Heart right ventricle (tissue), 16 donors: ENCODE measurements around the gene CDC14B. TPM values are rescaled to one million over a fixed set of nuclear protein-coding genes. Genes with fewer than 3 reads are reported as not detected.

Source experiments
- ATAC-seq, 8 donors: fragments of 200-7000 bp; cut with Tn5 transposase; one replicate each; pipeline ENCODE4 v1.9.1; 2020; ENCODE audit warnings: mild to moderate bottlenecking in 8 of 8, moderate library complexity in 8 of 8, moderate number of reproducible peaks in 1 of 8
- DNase-seq, 2 donors: peaks; one replicate each; pipeline ENCODE4 v3.0.0-alpha.2; 2020
- H3K27ac ChIP-seq, 10 donors: fragments of 200-600 bp; sonication (generic) in 2 of 10; one replicate each; pipeline versions ENCODE4 v1.5.0 to v1.8.0; 2020 to 2022; ENCODE audit warnings: mild to moderate bottlenecking in 3 of 10
- H3K27me3 ChIP-seq, 7 donors: fragments of 200-600 bp; one replicate each; pipeline ENCODE4 v1.8.0; 2021 to 2022; ENCODE audit warnings: mild to moderate bottlenecking in 2 of 7
- H3K36me3 ChIP-seq, 9 donors: fragments of 200-600 bp; sonication (generic) in 1 of 9; one replicate each; pipeline versions ENCODE4 v1.5.0 to v1.8.0; 2020 to 2022; ENCODE audit warnings: mild to moderate bottlenecking in 2 of 9
- H3K4me1 ChIP-seq, 9 donors: fragments of 200-600 bp; sonication (generic) in 1 of 9; one replicate each; pipeline versions ENCODE4 v1.5.0 to v1.8.0; 2020 to 2022; ENCODE audit warnings: mild to moderate bottlenecking in 4 of 9
- H3K4me3 ChIP-seq, 10 donors: fragments of 200-600 bp; sonication (generic) in 2 of 10; one replicate each; pipeline versions ENCODE4 v1.5.0 to v1.8.0; 2020 to 2022; ENCODE audit warnings: mild to moderate bottlenecking in 7 of 10, moderate library complexity in 2 of 10
- H3K9me3 ChIP-seq, 11 donors: fragments of 200-600 bp in 10 of 11; sonication (generic) in 2 of 11; one replicate each; pipeline versions ENCODE4 v1.5.0 to v1.8.0; 2013 to 2022; ENCODE audit warnings: mild to moderate bottlenecking in 2 of 11, control low read depth in 1 of 11, moderate library complexity in 1 of 11
- WGBS, 2 donors: extraction: QIAGEN DNeasy Blood & Tissue Kit; methylation state at CpG; one replicate each; pipeline ENCODE4 v1.1.7; 2013; ENCODE audit warnings: inconsistent platforms in 1 of 2; 5-methylcytosine and 5-hydroxymethylcytosine counted together
- intact Hi-C, 10 donors: fragments of 100-400 bp; cut with DNase I; formaldehyde crosslinking; loops; one replicate each; pipeline versions ENCODE4 v1.11.1 to v1.14.2; 2022
- polyA plus RNA-seq, 2 donors: library from polyadenylated mRNA; stranded (reverse); fragments of 200-250 nt; gene quantifications; one replicate each; pipeline ENCODE4 v1.2.3, GENCODE V29; 2013
- total RNA-seq, 10 donors: library from RNA; stranded (reverse); fragmentation: NEBNext Ultra II Directional in 3 of 10; extraction: Animal tissue kit (Norgen Biotek cat#: 25700) in 3 of 10; gene quantifications; one replicate each; pipeline versions ENCODE4 v1.2.1 to v1.2.4, GENCODE V29; 2021 to 2023
- TF ChIP-seq, protein P1 (sequence below), 9 donors: fragments of 200-600 bp; sonication (generic) in 2 of 9; IDR thresholded peaks; one replicate each; pipeline versions ENCODE4 v1.5.0 to v1.8.0; 2021 to 2022; ENCODE audit warnings: antibody characterized with exemption in 9 of 9, mild to moderate bottlenecking in 5 of 9, moderate library complexity in 1 of 9
- donor health status: Arrhythmogenic right ventricular cardiomyopathy.
- donor health status: ischemic (EF 13 %, LVEDD 7.1; RV severe dilation, severe dysfunction).
- donor health status: healthy with polysubstance abuse.
- donor health status: DM: no; HTN: yes; CAD: no.
- donor health status: DM: no; HTN: no; CAD: no.
- donor health status: ischemic (EF 25% LVEDD 6.9; RV normal size, moderate dysfunction).
- donor health status: ischemic (EF 25% LVEDD 5.7; RV mildly dilated, moderate dysfunction).
- donor health status: healthy.
- donor health status: DM: yes; HTN: yes; CAD: no.
- donor health status: Ischemic cardiomyopathy.
- donor health status: ischemic (EF 35%, LVEDD 5.7; RV mildly dilated, moderate dysfunction).
- donor health status: nonischemic (EF 11% LVEDD 7.7; RV severe dilation, severe dysfunction).
- donor health status: DM: yes; HTN: yes; CAD: no.
- donor health status: PGD.
- donor health status: ischemic (EF 29% LVEDD 5.4; RV normal size, mild dysfunction).
- donor health status: nonischemic (EF 23%, LVEDD 6.1; RV moderate dilation, normal function).

Gene CDC14B
- total and polyA plus RNA-seq, 12 donors, result 5.1 to 30.8 (median 23.9) TPM

GRCh38 chr9:96519787-96520186, 99.9 kb downstream of the CDC14B start:
- no peak overlapping the region for H3K4me3 ChIP-seq
- intact Hi-C loops, result no loop called here
- H3K9me3 ChIP-seq, result no peaks in the 10 kb centered on the region
- peaks cover 0 to 38% (median 0%) of the 10 kb centered on the region in 9 donors for H3K4me1 ChIP-seq
- 65 to 80% methylated on average over 2 of the region's 2 CpGs for WGBS, 2 donors
- TF ChIP-seq, protein P1, sequence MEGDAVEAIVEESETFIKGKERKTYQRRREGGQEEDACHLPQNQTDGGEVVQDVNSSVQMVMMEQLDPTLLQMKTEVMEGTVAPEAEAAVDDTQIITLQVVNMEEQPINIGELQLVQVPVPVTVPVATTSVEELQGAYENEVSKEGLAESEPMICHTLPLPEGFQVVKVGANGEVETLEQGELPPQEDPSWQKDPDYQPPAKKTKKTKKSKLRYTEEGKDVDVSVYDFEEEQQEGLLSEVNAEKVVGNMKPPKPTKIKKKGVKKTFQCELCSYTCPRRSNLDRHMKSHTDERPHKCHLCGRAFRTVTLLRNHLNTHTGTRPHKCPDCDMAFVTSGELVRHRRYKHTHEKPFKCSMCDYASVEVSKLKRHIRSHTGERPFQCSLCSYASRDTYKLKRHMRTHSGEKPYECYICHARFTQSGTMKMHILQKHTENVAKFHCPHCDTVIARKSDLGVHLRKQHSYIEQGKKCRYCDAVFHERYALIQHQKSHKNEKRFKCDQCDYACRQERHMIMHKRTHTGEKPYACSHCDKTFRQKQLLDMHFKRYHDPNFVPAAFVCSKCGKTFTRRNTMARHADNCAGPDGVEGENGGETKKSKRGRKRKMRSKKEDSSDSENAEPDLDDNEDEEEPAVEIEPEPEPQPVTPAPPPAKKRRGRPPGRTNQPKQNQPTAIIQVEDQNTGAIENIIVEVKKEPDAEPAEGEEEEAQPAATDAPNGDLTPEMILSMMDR (IDR thresholded peaks at IDR 0.05), result no peak
- ATAC-seq, result no peak
- H3K27ac ChIP-seq, result peak overlapping the region in 3 of 10 donors; percentile 1 to 16 (median 15)
- no peak for DNase-seq
- no peaks in the 10 kb centered on the region for H3K27me3 ChIP-seq
- peaks cover 0 to 53% (median 0%) of the 10 kb centered on the region in 9 donors for H3K36me3 ChIP-seq

- H3K36me3 ChIP-seq, result peaks cover 0 to 60% (median 0%) of the 10 kb centered on the region in 9 donors
- no peaks in the 10 kb centered on the region for H3K9me3 ChIP-seq
- intact Hi-C loops, result no loop called here
- DNase-seq (no peak), ATAC-seq (no peak)
- TF ChIP-seq, protein P1 (IDR thresholded peaks at IDR 0.05), result no peak
- WGBS, 2 donors, result 82 to 85% methylated on average over 7 of the region's 7 CpGs
- H3K27ac ChIP-seq, result no peak overlapping the region
- peaks cover 0 to 31% (median 0%) of the 10 kb centered on the region in 9 donors for H3K4me1 ChIP-seq
- H3K4me3 ChIP-seq, result no peak overlapping the region
- H3K27me3 ChIP-seq, result no peaks in the 10 kb centered on the region
These were observed 100.5 kb downstream of the CDC14B start for GRCh38 chr9:96519095-96519494.

DNA sequence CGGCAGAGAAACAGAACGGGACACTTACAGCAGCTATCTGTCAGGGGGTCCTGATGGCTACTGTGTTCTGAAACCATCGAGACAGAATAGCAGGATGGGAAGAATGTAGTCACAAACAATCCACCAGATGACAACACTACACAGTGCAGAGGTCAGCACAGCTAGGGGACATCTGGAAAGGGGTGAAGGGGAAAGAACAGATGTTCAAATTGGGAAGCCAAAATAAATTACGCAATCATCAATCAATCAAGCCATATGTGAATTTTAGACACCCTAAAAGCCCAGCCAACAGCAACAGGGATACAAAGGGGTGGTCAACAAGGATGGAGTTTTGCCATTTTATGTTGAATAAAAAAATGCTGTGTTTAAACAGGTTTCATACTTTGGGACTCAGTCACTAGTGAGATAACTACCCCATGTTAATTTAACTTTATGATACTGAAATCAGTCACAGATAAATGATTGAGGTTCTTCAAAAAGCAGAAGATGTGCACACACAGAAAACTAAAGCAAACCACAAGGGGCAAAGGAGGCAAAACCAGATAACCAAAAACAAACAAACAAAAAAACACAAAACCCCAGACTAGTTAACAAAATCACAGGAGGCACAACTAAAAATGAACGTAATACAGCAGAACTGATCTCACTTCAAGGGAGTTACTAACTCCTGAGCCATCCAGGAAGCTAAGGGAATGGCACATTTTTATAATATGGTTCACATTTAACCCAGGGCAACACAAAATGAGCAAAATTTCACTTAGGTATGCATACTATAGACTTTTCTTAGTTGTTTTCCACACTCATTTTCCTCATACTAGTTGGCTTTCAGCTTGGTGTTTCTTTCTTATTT, 103.8 kb downstream of the CDC14B start:
- DNase-seq (no peak), ATAC-seq (peak in 7 of 8 donors; percentile 51 to 79 (median 58))
- Histone ChIP-seq H3K9me3 (no peaks in the 10 kb centered on the region), H3K27me3 (no peaks in the 10 kb centered on the region), H3K27ac (peak overlapping the region in 8 of 10 donors; percentile 21 to 63 (median 41)), H3K4me3 (no peak overlapping the region), H3K36me3 (peaks cover 0 to 50% (median 4%) of the 10 kb centered on the region in 9 donors), H3K4me1 (peaks cover 0 to 35% (median 7%) of the 10 kb centered on the region in 9 donors)
- 60 to 64% methylated on average over 5 of the region's 5 CpGs for WGBS, 2 donors
- intact Hi-C loops, result no loop called here
- TF ChIP-seq, protein P1 (IDR thresholded peaks at IDR 0.05), result no peak

DNA sequence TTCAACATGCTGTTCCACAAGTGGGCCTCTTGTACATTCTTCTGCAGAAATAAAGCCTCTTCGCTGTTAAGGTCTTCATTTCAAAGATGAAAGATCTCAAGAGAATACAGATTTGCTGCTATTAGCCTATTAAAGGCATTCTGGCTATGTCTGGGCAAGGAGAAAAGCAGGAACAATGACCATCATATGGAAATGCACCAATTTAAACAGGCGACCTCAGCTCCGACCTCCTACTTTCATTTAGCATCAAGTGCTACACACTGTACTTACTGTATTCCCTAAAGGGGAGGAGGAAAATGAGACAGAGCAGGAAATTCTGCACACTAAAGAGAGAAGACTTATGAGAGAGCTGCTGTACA, 104.9 kb downstream of the CDC14B start:
- no peak for DNase-seq
- peak in 4 of 8 donors; percentile 32 to 45 (median 37) for ATAC-seq
- intact Hi-C loops, result no loop called here
- no peaks in the 10 kb centered on the region for H3K27me3 ChIP-seq
- WGBS, 2 donors, result 69 to 74% methylated on average over 3 of the region's 3 CpGs
- H3K4me1 ChIP-seq, result peaks cover 0 to 40% (median 7%) of the 10 kb centered on the region in 9 donors
- no peak overlapping the region for H3K4me3 ChIP-seq
- peaks cover 0 to 50% (median 4%) of the 10 kb centered on the region in 9 donors for H3K36me3 ChIP-seq
- TF ChIP-seq, protein P1 (IDR thresholded peaks at IDR 0.05), result no peak
- peak overlapping the region in 8 of 10 donors; percentile 21 to 63 (median 41) for H3K27ac ChIP-seq
- no peaks in the 10 kb centered on the region for H3K9me3 ChIP-seq
